HepG2 (cell line): Measurements from ENCODE around the gene DPAGT1. TPM values are rescaled to one million over a fixed set of nuclear protein-coding genes. Genes with fewer than 3 reads are reported as not detected.
A peak's percentile ranks its signal among the peaks of the same experiment; 100 is the strongest.

Source experiments
- ATAC-seq: fragments of 200-7000 bp; cut with Tn5 transposase; 3 replicates; pipeline ENCODE4 v1.9.1; 2020; ENCODE audit warnings: mild to moderate bottlenecking, moderate library complexity
- BruUV-seq: library from RNA; stranded (reverse); fragments of 400-500 nt; replicated peaks from 2 replicates; lab custom pipeline; 2021; lab: Mats Ljungman, UMichigan
- CTCF ChIA-PET: fragments of 300-600 bp; formaldehyde crosslinking; extraction: SDS; loops from one replicate; lab custom pipeline; 2021; ENCODE audit warnings: low total read pairs, inconsistent platforms, low intra/inter-chr PET ratio; lab: Yijun Ruan, JAX
- POLR2A ChIA-PET: fragments of 350-600 bp; sonication (Branson Sonifier 250); formaldehyde crosslinking; loops from one replicate; lab custom pipeline; 2020; ENCODE audit warnings: antibody characterized with exemption, inconsistent platforms; lab: Yijun Ruan, JAX
- DNase-seq: peaks from one replicate; pipeline ENCODE4 v3.0.0-alpha.2; 2015; ENCODE audit warnings: low spot score
- FAIRE-seq: peaks from 3 replicates; lab custom pipeline; 2011; peaks lifted over from hg19 to GRCh38; lab: Jason Lieb, UNC
- H2AFZ ChIP-seq: one replicate; pipeline ENCODE4 v1.6.1; 2011; ENCODE audit warnings: low read length, inconsistent platforms
- H3K27ac ChIP-seq: fragments of 300-600 bp; 3 replicates; pipeline ENCODE4 v1.8.0; 2011; ENCODE audit warnings: mixed run types, mild to moderate bottlenecking, mixed read lengths, low read length, inconsistent platforms; ENCODE audit not compliant: insufficient read depth; ENCODE audit errors: extremely low read length
- H3K27me3 ChIP-seq, 2 experiments: fragments of 200-600 bp in 1 of 2; 2 replicates in 1 of 2; 3 replicates in 1 of 2; pipeline versions ENCODE4 v1.6.0 to v1.8.0; 2011; ENCODE audit warnings: low read length in 2 of 2, mild to moderate bottlenecking in 2 of 2, moderate library complexity in 2 of 2, inconsistent platforms in 1 of 2; ENCODE audit not compliant: insufficient read depth in 2 of 2, control insufficient read depth in 1 of 2
- H3K36me3 ChIP-seq, 2 experiments: fragments of 200-600 bp in 1 of 2; replicated peaks in 1 of 2; 2 replicates in 1 of 2; 3 replicates in 1 of 2; pipeline versions ENCODE4 v1.5.1 to v1.8.0; 2011; ENCODE audit warnings: low read length in 2 of 2, inconsistent platforms in 1 of 2; ENCODE audit not compliant: insufficient read depth in 2 of 2, control insufficient read depth in 1 of 2
- H3K4me1 ChIP-seq: 2 replicates; pipeline ENCODE4 v1.5.1; 2012; ENCODE audit warnings: low read length, inconsistent platforms; ENCODE audit not compliant: insufficient read depth
- H3K4me2 ChIP-seq: 2 replicates; pipeline ENCODE4 v1.6.0; 2011; ENCODE audit warnings: low read depth, low read length, inconsistent platforms
- H3K4me3 ChIP-seq, 3 experiments: fragments of 200-600 bp in 1 of 3; sonication (generic), shearing (Covaris generic) in 1 of 3; replicated peaks in 1 of 3; 2 replicates each; pipeline ENCODE4 v1.5.1; 2011 to 2016; ENCODE audit warnings: low read length in 3 of 3, inconsistent platforms in 2 of 3, low read depth in 2 of 3, mild to moderate bottlenecking in 2 of 3, control low read depth in 1 of 3, mixed read lengths in 1 of 3; ENCODE audit not compliant: insufficient read depth in 1 of 3
- H3K79me2 ChIP-seq: one replicate; pipeline ENCODE4 v1.6.1; 2011; ENCODE audit warnings: low read length, inconsistent platforms; ENCODE audit not compliant: insufficient read depth
- H3K9ac ChIP-seq: 2 replicates; pipeline ENCODE4 v1.6.0; 2011; ENCODE audit warnings: mild to moderate bottlenecking, low read depth, low read length, inconsistent platforms; ENCODE audit not compliant: insufficient read depth
- H3K9me3 ChIP-seq: 2 replicates; pipeline ENCODE4 v1.5.1; 2012; ENCODE audit warnings: mild to moderate bottlenecking, low read length
- H4K20me1 ChIP-seq: 2 replicates; pipeline ENCODE4 v1.6.0; 2011; ENCODE audit warnings: inconsistent platforms, mild to moderate bottlenecking, low read length, moderate library complexity; ENCODE audit not compliant: insufficient read depth
- HNRNPK ChIP-seq: fragments of 200-400 bp; formaldehyde crosslinking; IDR thresholded peaks from 2 replicates; pipeline ENCODE4 v1.6.1; 2018; ENCODE audit warnings: low read length, low read depth, moderate library complexity, mild to moderate bottlenecking; ENCODE audit not compliant: poor library complexity, severe bottlenecking
- HNRNPLL ChIP-seq: fragments of 200-400 bp; formaldehyde crosslinking; IDR thresholded peaks from 2 replicates; pipeline ENCODE4 v1.6.1; 2017; ENCODE audit warnings: mild to moderate bottlenecking, low read depth, low read length; ENCODE audit not compliant: poor library complexity, severe bottlenecking
- HOXA5 ChIP-seq: sonication (generic); formaldehyde crosslinking; IDR thresholded peaks from 2 replicates; pipeline ENCODE4 v1.4.0; 2020; ENCODE audit warnings: missing genetic modification reagents
- NFYB ChIP-seq: sonication (generic); formaldehyde crosslinking; IDR thresholded peaks from 2 replicates; pipeline ENCODE4 v1.4.0; 2020; ENCODE audit warnings: missing genetic modification reagents
- SRSF9 ChIP-seq: fragments of 200-400 bp; formaldehyde crosslinking; IDR thresholded peaks from 2 replicates; pipeline ENCODE4 v1.6.1; 2018; ENCODE audit warnings: borderline replicate concordance, mild to moderate bottlenecking, low read depth, low read length; ENCODE audit not compliant: insufficient read depth, poor library complexity, severe bottlenecking
- SUZ12 ChIP-seq: fragments of 150-350 bp; IDR thresholded peaks from 2 replicates; pipeline ENCODE4 v1.6.1; 2014; ENCODE audit warnings: low read depth, low read length
- ZMYM2 ChIP-seq: sonication (generic); formaldehyde crosslinking; IDR thresholded peaks from 2 replicates; pipeline ENCODE4 v1.8.0; 2022; ENCODE audit warnings: mild to moderate bottlenecking, missing genetic modification reagents
- ZNF333 ChIP-seq: sonication (generic); formaldehyde crosslinking; IDR thresholded peaks from 2 replicates; pipeline ENCODE4 v1.4.0; 2020; ENCODE audit warnings: mild to moderate bottlenecking, missing genetic modification reagents, borderline replicate concordance
- ZNF577 ChIP-seq: sonication (generic); formaldehyde crosslinking; IDR thresholded peaks from 2 replicates; pipeline ENCODE4 v1.4.0; 2020; ENCODE audit warnings: mild to moderate bottlenecking, low read depth, missing genetic modification reagents, borderline replicate concordance
- ZNF792 ChIP-seq: IDR thresholded peaks from 2 replicates; pipeline ENCODE4 v1.6.1; 2016
- WGBS: methylation state at CpG from one replicate; pipeline ENCODE4 v1.1.6; 2017; ENCODE audit warnings: low lambda C conversion rate; 5-methylcytosine and 5-hydroxymethylcytosine counted together
- in situ Hi-C: cut with HindIII; loops from 2 replicates; pipeline ENCODE4 v1.10.0; 2017; ENCODE audit warnings: low pct_unique_long_range_greater_than_20kb; ENCODE audit not compliant: extremely low pct_ligation_motif_present
- intact Hi-C: fragments of 100-400 bp; cut with micrococcal nuclease; formaldehyde crosslinking; loops from one replicate; pipeline ENCODE4 v1.10.0; 2022; ENCODE audit not compliant: unreplicated experiment
- polyA plus RNA-seq, 8 experiments: library from polyadenylated mRNA; depleted of rRNA in 3 of 8; stranded (reverse) in 7 of 8; unstranded in 1 of 8; fragments of >200 nt; fragmentation: Illumina TruSeq in 4 of 8; extraction: Trizol in 4 of 8; gene quantifications; 2 replicates each; pipeline versions ENCODE4 v1.2.1 to v1.2.3, GENCODE V29; 2011 to 2016; ENCODE audit warnings: low read depth in 4 of 8, missing spikeins in 1 of 8, mixed read lengths in 1 of 8; ENCODE audit not compliant: insufficient read depth in 1 of 8
- total RNA-seq, 5 experiments: library from RNA; depleted of rRNA; stranded (reverse); fragments of >200 nt; fragmentation: Illumina TruSeq; extraction: Trizol; gene quantifications; 2 replicates each; pipeline ENCODE4 v1.2.3, GENCODE V29; 2016; ENCODE audit warnings: low read depth in 1 of 5
- TF ChIP-seq, protein P1 (sequence below): sonication (generic); formaldehyde crosslinking; IDR thresholded peaks from 2 replicates; pipeline ENCODE4 v1.4.0; 2020; ENCODE audit warnings: mild to moderate bottlenecking, missing genetic modification reagents
- TF ChIP-seq, protein P2 (sequence below): sonication (generic); formaldehyde crosslinking; conservative IDR thresholded peaks from 2 replicates; pipeline ENCODE4 v1.8.0; 2022; ENCODE audit warnings: low read depth, missing genetic modification reagents

The DPAGT1 gene
- total and polyA plus RNA-seq, 2 of the 13 experiments (the other 11 are each of a cell fraction or from before 2014, with no cell fraction given), result 37.6 to 70.7 TPM

DNA sequence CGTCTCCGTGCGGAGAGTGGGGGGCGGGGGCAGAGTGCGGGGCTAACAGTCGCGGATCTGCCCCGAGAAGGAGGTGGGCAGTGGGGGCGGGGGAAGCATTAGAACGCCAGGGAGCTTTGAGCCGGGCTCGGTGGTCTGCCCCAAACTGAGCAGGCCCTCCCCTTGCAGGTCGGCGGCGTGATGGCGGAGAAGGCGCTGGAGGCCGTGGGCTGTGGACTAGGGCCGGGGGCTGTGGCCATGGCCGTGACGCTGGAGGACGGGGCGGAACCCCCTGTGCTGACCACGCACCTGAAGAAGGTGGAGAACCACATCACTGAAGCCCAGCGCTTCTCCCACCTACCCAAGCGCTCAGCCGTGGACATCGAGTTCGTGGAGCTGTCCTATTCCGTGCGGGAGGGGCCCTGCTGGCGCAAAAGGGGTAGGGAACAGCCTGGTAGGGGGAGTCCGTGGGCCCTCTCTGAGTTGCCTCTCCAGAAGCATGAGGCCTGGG, 48.2 kb upstream of the DPAGT1 start (continued):
- TF ChIP-seq, protein P1, sequence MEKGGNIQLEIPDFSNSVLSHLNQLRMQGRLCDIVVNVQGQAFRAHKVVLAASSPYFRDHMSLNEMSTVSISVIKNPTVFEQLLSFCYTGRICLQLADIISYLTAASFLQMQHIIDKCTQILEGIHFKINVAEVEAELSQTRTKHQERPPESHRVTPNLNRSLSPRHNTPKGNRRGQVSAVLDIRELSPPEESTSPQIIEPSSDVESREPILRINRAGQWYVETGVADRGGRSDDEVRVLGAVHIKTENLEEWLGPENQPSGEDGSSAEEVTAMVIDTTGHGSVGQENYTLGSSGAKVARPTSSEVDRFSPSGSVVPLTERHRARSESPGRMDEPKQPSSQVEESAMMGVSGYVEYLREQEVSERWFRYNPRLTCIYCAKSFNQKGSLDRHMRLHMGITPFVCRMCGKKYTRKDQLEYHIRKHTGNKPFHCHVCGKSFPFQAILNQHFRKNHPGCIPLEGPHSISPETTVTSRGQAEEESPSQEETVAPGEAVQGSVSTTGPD (CRISPR knock-in tag), result no peak
- no peak for TF ChIP-seq ZNF792 (CRISPR knock-in tag)
- TF ChIP-seq NFYB (CRISPR knock-in tag), result no peak
- no peak for TF ChIP-seq SRSF9
- no peak for TF ChIP-seq ZMYM2
- no peak for TF ChIP-seq HOXA5 (CRISPR knock-in tag)
- TF ChIP-seq SUZ12, result no peak
- TF ChIP-seq, protein P2, sequence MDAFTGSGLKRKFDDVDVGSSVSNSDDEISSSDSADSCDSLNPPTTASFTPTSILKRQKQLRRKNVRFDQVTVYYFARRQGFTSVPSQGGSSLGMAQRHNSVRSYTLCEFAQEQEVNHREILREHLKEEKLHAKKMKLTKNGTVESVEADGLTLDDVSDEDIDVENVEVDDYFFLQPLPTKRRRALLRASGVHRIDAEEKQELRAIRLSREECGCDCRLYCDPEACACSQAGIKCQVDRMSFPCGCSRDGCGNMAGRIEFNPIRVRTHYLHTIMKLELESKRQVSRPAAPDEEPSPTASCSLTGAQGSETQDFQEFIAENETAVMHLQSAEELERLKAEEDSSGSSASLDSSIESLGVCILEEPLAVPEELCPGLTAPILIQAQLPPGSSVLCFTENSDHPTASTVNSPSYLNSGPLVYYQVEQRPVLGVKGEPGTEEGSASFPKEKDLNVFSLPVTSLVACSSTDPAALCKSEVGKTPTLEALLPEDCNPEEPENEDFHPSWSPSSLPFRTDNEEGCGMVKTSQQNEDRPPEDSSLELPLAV (CRISPR knock-in tag), result no peak

DNA sequence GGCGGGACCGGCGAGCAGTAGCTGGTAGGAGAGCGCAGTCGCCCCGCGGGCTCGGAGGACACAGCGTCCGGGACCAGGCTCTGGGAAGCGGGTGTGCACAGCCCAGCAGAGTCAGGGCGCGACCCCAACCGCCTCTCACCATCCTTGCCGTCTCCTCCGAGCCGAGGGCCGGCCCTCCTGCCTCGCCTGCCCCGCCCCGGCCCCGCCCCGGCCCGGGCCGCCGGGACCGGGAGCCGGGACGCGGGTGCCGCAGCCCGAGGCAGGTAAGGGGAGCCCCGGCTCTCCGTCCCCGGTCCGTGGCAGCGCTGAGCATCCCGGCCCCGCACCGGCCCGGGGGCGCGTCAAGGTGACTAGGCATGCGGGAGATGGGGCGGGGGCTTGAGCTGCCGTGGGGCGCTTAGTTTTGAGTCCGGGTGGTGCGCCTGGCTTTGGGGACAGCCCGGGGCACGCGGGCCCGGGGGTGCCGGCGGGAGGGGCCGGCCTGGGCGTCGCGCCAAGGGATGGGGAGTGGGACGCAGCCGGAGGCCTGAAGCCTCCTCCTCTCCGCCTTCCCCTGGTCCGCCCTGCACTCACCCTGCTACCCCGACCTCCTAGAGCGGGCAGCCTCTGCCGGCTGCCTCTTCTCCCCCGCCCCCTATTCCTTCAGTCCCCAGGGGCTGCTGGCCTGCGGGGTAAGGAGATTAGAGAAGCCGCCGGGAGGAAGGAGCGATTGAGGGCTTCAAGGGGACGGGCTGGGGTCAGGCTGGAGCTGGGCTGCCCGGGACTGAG, 47.5 kb upstream of the DPAGT1 start, which contains the start of gene ABCG4:
Gene ABCG4, plus strand, starts transcription at position 35 of the 768 bp plus-strand sequence. CDS start 914 bp downstream, outside the sequence.
- DNase-seq (no peak), FAIRE-seq (no peak), ATAC-seq (peak; percentile 43)
- BruUV-seq, result no TSS peak
- POLR2A ChIA-PET, result no interaction called here
- Histone ChIP-seq H3K4me1 (peaks cover 6% of the 10 kb centered on the region; the same call in 1 of the 2 replicates), H3K9ac (no peak within 1 kb of the TSS), H3K79me2 (no peaks in the 10 kb centered on the region), H3K4me3 (peak within 1 kb of the TSS; percentile 48 to 68 (median 61); a peak in 5 of 6 replicates), H3K4me2 (peak within 1 kb of the TSS; percentile 66), H4K20me1 (no peaks in the 10 kb centered on the region), H2AFZ (no peak within 1 kb of the TSS), H3K27me3 (peaks cover 17 to 74% of the 10 kb centered on the region in 2 experiments), H3K36me3 (no peaks in the 10 kb centered on the region), H3K9me3 (no peaks in the 10 kb centered on the region)
- CTCF ChIA-PET, result no interaction called here
- TF ChIP-seq ZNF577 (CRISPR knock-in tag), result no peak
- peak; percentile 53 for TF ChIP-seq HNRNPLL
- peak; percentile 22 for TF ChIP-seq HNRNPK
- TF ChIP-seq ZNF333 (CRISPR knock-in tag), result peak; percentile 22; the same call in 1 of the 2 replicates
- TF ChIP-seq, all 625 proteins: peak for 3
- WGBS, result 2% methylated on average over 7 of the region's 73 CpGs
- intact Hi-C loops (no loop called here), in situ Hi-C loops (no loop called here)
- H3K27ac ChIP-seq, result no peak within 1 kb of the TSS
